Measurements from ENCODE around the gene RAD51B. TPM values are rescaled to one million over a fixed set of nuclear protein-coding genes. Genes with fewer than 3 reads are reported as not detected.

RAD51B gene
- total RNA-seq, 2 donors from 2014 or later, result 22.8 to 33.8 TPM

- Mint-ChIP-seq H3K9me3 (peaks cover 20% of the 10 kb centered on the region), H3K27ac (no peak overlapping the region), H3K36me3 (ENCODE audit: low read depth) (peaks cover 5% of the 10 kb centered on the region), H3K27me3 (ENCODE audit: insufficient read depth) (no peaks in the 10 kb centered on the region), H3K4me3 (no peak overlapping the region), H3K4me1 (peaks cover 5% of the 10 kb centered on the region)
- TF ChIP-seq CTCF (conservative IDR thresholded peaks at IDR 0.05), result no peak
- H3K9me3 ChIP-seq (ENCODE audit: control insufficient read depth, low read length), result peaks cover 7% of the 10 kb centered on the region
- H3K36me3 ChIP-seq (ENCODE audit: control insufficient read depth, insufficient read depth, low read length), result no peaks in the 10 kb centered on the region
- H3K27ac ChIP-seq (ENCODE audit: low read depth, low read length), result no peak overlapping the region
- no peak overlapping the region for H3K9ac ChIP-seq (ENCODE audit: extremely low read depth, low read length, poor library complexity, severe bottlenecking)
- H3K4me3 ChIP-seq (ENCODE audit: low read length), result no peak overlapping the region
- H3K4me1 ChIP-seq (ENCODE audit: control insufficient read depth, insufficient read depth, low read length), result no peaks in the 10 kb centered on the region
- no CpG with 5 or more reads among the region's 1 CpG for WGBS, 2 experiments (ENCODE audit: insufficient coverage in 1 of 2, insufficient read length in 1 of 2)
- DNase-seq, result no peak
- H3K27me3 ChIP-seq (ENCODE audit: control insufficient read depth, insufficient read depth, low read length, poor library complexity, severe bottlenecking), result no peaks in the 10 kb centered on the region
Observed at GRCh38 chr14:68020493-68020892, 200.9 kb downstream of the RAD51B start.

GRCh38 chr14:68020999-68021663, 201.6 kb downstream of the RAD51B start:
- no peaks in the 10 kb centered on the region for H3K27me3 Mint-ChIP-seq (ENCODE audit: insufficient read depth)
- peaks cover 16% of the 10 kb centered on the region for H3K9me3 Mint-ChIP-seq
- 79 to 92% methylated on average over 3 to 4 of the region's 4 CpGs for WGBS, 2 experiments (ENCODE audit: insufficient coverage in 1 of 2, insufficient read length in 1 of 2)
- no peak overlapping the region for H3K4me3 Mint-ChIP-seq
- peaks cover 5% of the 10 kb centered on the region for H3K4me1 Mint-ChIP-seq
- H3K27me3 ChIP-seq (ENCODE audit: control insufficient read depth, insufficient read depth, low read length, poor library complexity, severe bottlenecking), result no peaks in the 10 kb centered on the region
- no peak overlapping the region for H3K4me3 ChIP-seq (ENCODE audit: low read length)
- no peak for DNase-seq
- H3K9ac ChIP-seq (ENCODE audit: extremely low read depth, low read length, poor library complexity, severe bottlenecking), result no peak overlapping the region
- no peaks in the 10 kb centered on the region for H3K4me1 ChIP-seq (ENCODE audit: control insufficient read depth, insufficient read depth, low read length)
- no peaks in the 10 kb centered on the region for H3K36me3 ChIP-seq (ENCODE audit: control insufficient read depth, insufficient read depth, low read length)
- no peak overlapping the region for H3K27ac ChIP-seq (ENCODE audit: low read depth, low read length)
- H3K36me3 Mint-ChIP-seq (ENCODE audit: low read depth), result peaks cover 4% of the 10 kb centered on the region
- peaks cover under 1% of the 10 kb centered on the region for H3K9me3 ChIP-seq (ENCODE audit: control insufficient read depth, low read length)
- TF ChIP-seq CTCF (conservative IDR thresholded peaks at IDR 0.05), result no peak
- H3K27ac Mint-ChIP-seq, result no peak overlapping the region

- H3K4me1 Mint-ChIP-seq, result no peaks in the 10 kb centered on the region
- no peak overlapping the region for H3K27ac Mint-ChIP-seq
- TF ChIP-seq CTCF (conservative IDR thresholded peaks at IDR 0.05), result no peak
Observed at GRCh38 chr14:68027276-68027675, 207.7 kb downstream of the RAD51B start.

More at GRCh38 chr14:68027276-68027675, 207.7 kb downstream of the RAD51B start:
- 94 to 96% methylated on average over 3 to 5 of the region's 5 CpGs for WGBS, 2 experiments (ENCODE audit: insufficient coverage in 1 of 2, insufficient read length in 1 of 2)
- Histone ChIP-seq H3K4me1 (ENCODE audit: control insufficient read depth, insufficient read depth, low read length) (no peaks in the 10 kb centered on the region), H3K36me3 (ENCODE audit: control insufficient read depth, insufficient read depth, low read length) (no peaks in the 10 kb centered on the region), H3K4me3 (ENCODE audit: low read length) (no peak overlapping the region), H3K27ac (ENCODE audit: low read depth, low read length) (no peak overlapping the region), H3K27me3 (ENCODE audit: control insufficient read depth, insufficient read depth, low read length, poor library complexity, severe bottlenecking) (no peaks in the 10 kb centered on the region), H3K9me3 (ENCODE audit: control insufficient read depth, low read length) (peaks cover 18% of the 10 kb centered on the region), H3K9ac (ENCODE audit: extremely low read depth, low read length, poor library complexity, severe bottlenecking) (no peak overlapping the region)
- no peak for DNase-seq
- Mint-ChIP-seq H3K27me3 (ENCODE audit: insufficient read depth) (no peaks in the 10 kb centered on the region), H3K4me3 (no peak overlapping the region), H3K36me3 (ENCODE audit: low read depth) (peaks cover 10% of the 10 kb centered on the region), H3K9me3 (peaks cover 31% of the 10 kb centered on the region)

All from endodermal cell (in vitro differentiated cells).